A673 (cell line): ENCODE data around the gene HHIPL2.
"Not testable (repeated sequence)": the region's sequence is repeated elsewhere in the genome, so short reads cannot be mapped to it uniquely, and the experiment has no call there.

ENCODE experiments used
- CTCF ChIP-seq: fragments of 300-800, 200-600 bp; sonication (generic); conservative IDR thresholded peaks from 2 replicates; pipeline ENCODE4 v1.5.1; 2017; ENCODE audit warnings: low read depth, mild to moderate bottlenecking, antibody characterized with exemption, low read length, moderate library complexity, mixed read lengths
- EZH2 ChIP-seq: fragments of 200-600 bp; sonication (generic); IDR thresholded peaks from 2 replicates; pipeline ENCODE4 v1.6.1; 2017; ENCODE audit warnings: borderline replicate concordance, low read depth, mild to moderate bottlenecking, mixed read lengths, antibody characterized with exemption, low read length; ENCODE audit not compliant: poor library complexity, severe bottlenecking

- TF ChIP-seq CTCF, EZH2: not testable (repeated sequence)
Measured at GRCh38 chr1:222472776-222473540, 74.9 kb downstream of the HHIPL2 start.
